ENCODE results near the gene PRKCH. TPM values are rescaled to one million over a fixed set of nuclear protein-coding genes. Genes with fewer than 3 reads are reported as not detected.

Gene PRKCH
- total RNA-seq, 3 donors from 2014 or later (not counting 1 experiment from before 2014, with no cell fraction given): 610 to 756 (median 618) TPM

- peak overlapping the region; percentile 8 for H3K27ac ChIP-seq (ENCODE audit: low read length)
These were observed 212.3 kb downstream of the PRKCH start for GRCh38 chr14:61533513-61534255.

GRCh38 chr14:61535032-61535431 lies 213.7 kb downstream of the PRKCH start:
- TF ChIP-seq CTCF (IDR thresholded peaks at IDR 0.05): no peak
- intact Hi-C loops (cut with micrococcal nuclease): no loop called here
- Histone ChIP-seq H3K4me3 (ENCODE audit: low read length) (no peak overlapping the region), H3K27ac (ENCODE audit: low read length) (no peak overlapping the region), H3K9me3 (ENCODE audit: control insufficient read depth, insufficient read depth, low read length) (no peaks in the 10 kb centered on the region), H3K4me1 (ENCODE audit: control insufficient read depth, insufficient read depth, low read length) (peaks cover 40% of the 10 kb centered on the region), H3K36me3 (ENCODE audit: control insufficient read depth, insufficient read depth, low read length) (peaks cover 80% of the 10 kb centered on the region), H3K27me3 (ENCODE audit: control insufficient read depth, insufficient read depth, low read length) (no peaks in the 10 kb centered on the region)
- ATAC-seq (no peak), DNase-seq (no peak)
- Mint-ChIP-seq H3K9me3 (no peaks in the 10 kb centered on the region), H3K4me3 (peak overlapping the region; percentile 33), H3K27ac (peak overlapping the region; percentile 86), H3K27me3 (ENCODE audit: low read depth in 2 of 2) (no peaks in the 10 kb centered on the region), H3K36me3 (peaks cover 39% of the 10 kb centered on the region), H3K4me1 (peaks cover 85 to 86% of the 10 kb centered on the region in 2 donors)
- WGBS (ENCODE audit: insufficient coverage): 100% methylated on average over 1 of the region's 1 CpG

More at GRCh38 chr14:61533513-61534255, 212.3 kb downstream of the PRKCH start:
- WGBS (ENCODE audit: insufficient coverage): 59% methylated on average over 2 of the region's 4 CpGs
- peaks cover 0 to 1% of the 10 kb centered on the region in 2 donors for H3K9me3 Mint-ChIP-seq
- Histone ChIP-seq H3K4me1 (ENCODE audit: control insufficient read depth, insufficient read depth, low read length) (peaks cover 35% of the 10 kb centered on the region), H3K4me3 (ENCODE audit: low read length) (no peak overlapping the region), H3K36me3 (ENCODE audit: control insufficient read depth, insufficient read depth, low read length) (peaks cover 75% of the 10 kb centered on the region), H3K9me3 (ENCODE audit: control insufficient read depth, insufficient read depth, low read length) (no peaks in the 10 kb centered on the region), H3K27me3 (ENCODE audit: control insufficient read depth, insufficient read depth, low read length) (no peaks in the 10 kb centered on the region)
- H3K4me1 Mint-ChIP-seq: peaks cover 80 to 84% of the 10 kb centered on the region in 2 donors
- H3K27me3 Mint-ChIP-seq (ENCODE audit: low read depth in 2 of 2): no peaks in the 10 kb centered on the region
- peak in 1 of 3 donors; percentile 54 for ATAC-seq
- intact Hi-C loops (cut with micrococcal nuclease): no loop called here
- peaks cover 33% of the 10 kb centered on the region for H3K36me3 Mint-ChIP-seq
- H3K4me3 Mint-ChIP-seq: no peak overlapping the region
- no peak for TF ChIP-seq CTCF (IDR thresholded peaks at IDR 0.05)
- peak overlapping the region; percentile 86 for H3K27ac Mint-ChIP-seq
- DNase-seq: no peak

- Mint-ChIP-seq H3K27me3 (ENCODE audit: low read depth in 2 of 2) (no peaks in the 10 kb centered on the region), H3K4me1 (peaks cover 83 to 85% of the 10 kb centered on the region in 2 donors), H3K36me3 (peaks cover 39% of the 10 kb centered on the region), H3K9me3 (no peaks in the 10 kb centered on the region), H3K27ac (peak overlapping the region; percentile 86), H3K4me3 (no peak overlapping the region)
- Histone ChIP-seq H3K27ac (ENCODE audit: low read length) (no peak overlapping the region), H3K4me1 (ENCODE audit: control insufficient read depth, insufficient read depth, low read length) (peaks cover 40% of the 10 kb centered on the region), H3K4me3 (ENCODE audit: low read length) (no peak overlapping the region), H3K9me3 (ENCODE audit: control insufficient read depth, insufficient read depth, low read length) (no peaks in the 10 kb centered on the region), H3K27me3 (ENCODE audit: control insufficient read depth, insufficient read depth, low read length) (no peaks in the 10 kb centered on the region), H3K36me3 (ENCODE audit: control insufficient read depth, insufficient read depth, low read length) (peaks cover 80% of the 10 kb centered on the region)
- ATAC-seq (no peak), DNase-seq (no peak)
- TF ChIP-seq CTCF (IDR thresholded peaks at IDR 0.05): no peak
- intact Hi-C loops (cut with micrococcal nuclease): no loop called here
- WGBS (ENCODE audit: insufficient coverage): 94% methylated on average over 4 of the region's 4 CpGs
These were observed 214.1 kb downstream of the PRKCH start for GRCh38 chr14:61535458-61535857.

Measured in natural killer cell (primary cell).